Lower lobe of right lung (tissue), 2 donors: ENCODE results near the gene ICAM4. TPM values are rescaled to one million over a fixed set of nuclear protein-coding genes. Genes with fewer than 3 reads are reported as not detected.
A peak's percentile ranks its signal among the peaks of the same experiment; 100 is the strongest.
"Not testable (repeated sequence)": the region's sequence is repeated elsewhere in the genome, so short reads cannot be mapped to it uniquely, and the experiment has no call there.

Experiments used
- ATAC-seq, 2 donors: fragments of 200-7000 bp; cut with Tn5 transposase; one replicate each; pipeline ENCODE4 v1.9.1; 2020 to 2022; ENCODE audit warnings: mild to moderate bottlenecking in 2 of 2, moderate library complexity in 2 of 2
- DNase-seq: peaks from one replicate; pipeline ENCODE4 v3.0.0-alpha.2; 2020
- H3K27ac ChIP-seq: fragments of 200-600 bp; one replicate; pipeline ENCODE4 v1.8.0; 2022
- H3K27me3 ChIP-seq: fragments of 200-600 bp; one replicate; pipeline ENCODE4 v1.8.0; 2022; ENCODE audit warnings: low read depth
- H3K36me3 ChIP-seq: fragments of 200-600 bp; one replicate; pipeline ENCODE4 v1.8.0; 2022; ENCODE audit warnings: mild to moderate bottlenecking
- H3K4me1 ChIP-seq: fragments of 200-600 bp; one replicate; pipeline ENCODE4 v1.8.0; 2022
- H3K4me3 ChIP-seq: fragments of 200-600 bp; one replicate; pipeline ENCODE4 v1.8.0; 2022; ENCODE audit warnings: mild to moderate bottlenecking
- H3K9me3 ChIP-seq: fragments of 200-600 bp; one replicate; pipeline ENCODE4 v1.8.0; 2022
- intact Hi-C: fragments of 100-400 bp; cut with DNase I; formaldehyde crosslinking; loops from one replicate; pipeline ENCODE4 v1.11.0; 2022
- total RNA-seq: library from RNA; stranded (reverse); fragmentation: NEBNext Ultra II Directional; extraction: Animal tissue kit (Norgen Biotek cat#: 25700); gene quantifications from one replicate; pipeline ENCODE4 v1.2.1, GENCODE V29; 2021
- TF ChIP-seq, protein P1 (sequence below): fragments of 200-600 bp; IDR thresholded peaks from one replicate; pipeline ENCODE4 v1.8.0; 2022; ENCODE audit warnings: antibody characterized with exemption, mild to moderate bottlenecking
- donor health status: DM: no; HTN: yes; CAD: no; lungs with severe emphysema.

Gene ICAM4
- total RNA-seq, 1 donor from 2014 or later = 10.0 TPM

DNA sequence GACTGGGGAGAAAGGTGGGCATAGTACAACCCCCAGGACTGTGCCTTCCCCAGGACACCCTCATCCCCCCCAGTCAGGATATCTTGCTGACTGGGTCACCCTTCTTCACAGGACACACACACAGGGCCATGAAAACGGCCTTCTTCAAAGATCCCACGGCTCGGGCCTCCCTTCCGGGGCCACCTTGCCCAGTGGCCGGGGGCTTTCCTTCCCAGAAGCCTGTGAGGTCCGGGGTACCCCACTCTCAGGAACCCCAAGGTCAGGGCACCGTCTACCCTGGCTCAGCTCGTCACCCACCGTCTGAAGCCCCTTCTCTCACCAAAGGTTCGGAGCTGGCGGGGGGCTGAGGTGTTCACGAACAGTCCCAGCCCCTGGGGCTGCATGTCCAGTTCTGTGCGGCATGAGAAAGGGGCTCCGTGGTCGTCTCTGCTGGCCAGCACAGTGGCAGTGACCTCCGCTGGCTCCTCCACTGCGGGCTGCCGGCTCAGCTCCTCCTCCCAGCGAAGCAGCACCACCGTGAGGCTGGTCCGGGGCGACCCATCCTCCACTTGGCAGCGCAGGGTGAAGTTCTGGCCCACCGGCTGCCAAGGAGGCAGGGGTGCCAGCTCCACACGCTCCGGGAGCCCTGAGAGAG lies 48.7 kb downstream of the ICAM4 start:
- Histone ChIP-seq H3K4me1 (peaks cover 29% of the 10 kb centered on the region), H3K9me3 (no peaks in the 10 kb centered on the region), H3K27me3 (no peaks in the 10 kb centered on the region), H3K36me3 (peaks cover 4% of the 10 kb centered on the region), H3K27ac (peak overlapping the region; percentile 88), H3K4me3 (peak overlapping the region; percentile 80)
- no peak for DNase-seq
- ATAC-seq = no peak
- intact Hi-C loops = no loop called here
- TF ChIP-seq, protein P1, sequence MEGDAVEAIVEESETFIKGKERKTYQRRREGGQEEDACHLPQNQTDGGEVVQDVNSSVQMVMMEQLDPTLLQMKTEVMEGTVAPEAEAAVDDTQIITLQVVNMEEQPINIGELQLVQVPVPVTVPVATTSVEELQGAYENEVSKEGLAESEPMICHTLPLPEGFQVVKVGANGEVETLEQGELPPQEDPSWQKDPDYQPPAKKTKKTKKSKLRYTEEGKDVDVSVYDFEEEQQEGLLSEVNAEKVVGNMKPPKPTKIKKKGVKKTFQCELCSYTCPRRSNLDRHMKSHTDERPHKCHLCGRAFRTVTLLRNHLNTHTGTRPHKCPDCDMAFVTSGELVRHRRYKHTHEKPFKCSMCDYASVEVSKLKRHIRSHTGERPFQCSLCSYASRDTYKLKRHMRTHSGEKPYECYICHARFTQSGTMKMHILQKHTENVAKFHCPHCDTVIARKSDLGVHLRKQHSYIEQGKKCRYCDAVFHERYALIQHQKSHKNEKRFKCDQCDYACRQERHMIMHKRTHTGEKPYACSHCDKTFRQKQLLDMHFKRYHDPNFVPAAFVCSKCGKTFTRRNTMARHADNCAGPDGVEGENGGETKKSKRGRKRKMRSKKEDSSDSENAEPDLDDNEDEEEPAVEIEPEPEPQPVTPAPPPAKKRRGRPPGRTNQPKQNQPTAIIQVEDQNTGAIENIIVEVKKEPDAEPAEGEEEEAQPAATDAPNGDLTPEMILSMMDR = no peak

DNA sequence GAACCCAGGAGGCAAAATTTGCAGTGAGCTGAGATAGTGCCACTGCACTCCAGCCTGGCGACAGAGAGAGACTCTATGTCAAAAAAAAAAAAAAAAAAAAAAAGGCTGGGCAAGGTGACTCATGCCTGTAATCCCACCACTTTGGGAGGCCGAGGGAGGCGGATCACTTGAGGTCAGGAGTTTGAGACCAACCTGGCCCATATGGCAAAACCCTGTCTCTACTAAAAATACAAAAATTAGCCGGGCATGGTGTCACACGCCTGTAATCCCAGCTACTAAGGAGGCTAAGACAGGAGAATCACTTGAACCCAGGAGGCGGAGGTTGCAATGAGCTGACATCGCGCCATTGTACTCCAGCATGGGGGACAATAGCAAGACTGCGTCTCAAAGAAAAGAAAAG lies 50.0 kb downstream of the ICAM4 start:
- H3K27ac ChIP-seq, DNase-seq, H3K27me3 ChIP-seq, intact Hi-C loops, H3K36me3 ChIP-seq, ATAC-seq, H3K9me3 ChIP-seq, H3K4me3 ChIP-seq: not testable (repeated sequence)
- H3K4me1 ChIP-seq = peaks cover 27% of the 10 kb centered on the region

Other genes starting within 250 kb of the ICAM4 start
- gene SHFL, start 200.6 kb upstream of the ICAM4 start, total RNA-seq = 43.4 TPM
- 0.44 TPM for gene ANGPTL6, start 184.3 kb upstream of the ICAM4 start, total RNA-seq
- 30.8 TPM for gene PPAN, start 180.6 kb upstream of the ICAM4 start, total RNA-seq
- gene P2RY11, start 175.3 kb upstream of the ICAM4 start, total RNA-seq = 15.6 TPM
- 158 TPM for gene EIF3G, start 167.1 kb upstream of the ICAM4 start, total RNA-seq
- 65.5 TPM for gene DNMT1, start 92.0 kb upstream of the ICAM4 start, total RNA-seq
- 15.4 TPM for gene S1PR2, start 55.6 kb upstream of the ICAM4 start, total RNA-seq
- gene MRPL4, start 34.7 kb upstream of the ICAM4 start, total RNA-seq = 40.3 TPM
- 95.9 TPM for gene ICAM1, start 15.8 kb upstream of the ICAM4 start, total RNA-seq
- 15.3 TPM for gene ICAM5, start 3.0 kb downstream of the ICAM4 start, total RNA-seq
- gene ZGLP1, start 22.9 kb downstream of the ICAM4 start, total RNA-seq = 6.2 TPM
- 16.8 TPM for gene FDX2, start 29.1 kb downstream of the ICAM4 start, total RNA-seq
- gene RAVER1, start 46.6 kb downstream of the ICAM4 start, total RNA-seq = 29.6 TPM
- 33.0 TPM for gene ICAM3, start 52.7 kb downstream of the ICAM4 start, total RNA-seq
- 164 TPM for gene TYK2, start 93.6 kb downstream of the ICAM4 start, total RNA-seq
- gene CDC37, start 116.6 kb downstream of the ICAM4 start, total RNA-seq = 154 TPM
- 35.9 TPM for gene PDE4A, start 133.6 kb downstream of the ICAM4 start, total RNA-seq
- gene KEAP1, start 216.4 kb downstream of the ICAM4 start, total RNA-seq = 67.5 TPM
- gene S1PR5, start 230.5 kb downstream of the ICAM4 start, total RNA-seq = 2.4 TPM